ENCODE data around the gene OBI1. TPM values are rescaled to one million over a fixed set of nuclear protein-coding genes. Genes with fewer than 3 reads are reported as not detected.

OBI1 gene
- total and polyA plus RNA-seq, 2 donors (not counting 1 experiment from before 2014, with no cell fraction given) = 3.1 to 15.4 TPM

- no peak overlapping the region for H3K27ac Mint-ChIP-seq
Observed at GRCh38 chr13:78679329-78679728, 20.4 kb upstream of the OBI1 start.

GRCh38 chr13:78675112-78675511 lies 16.2 kb upstream of the OBI1 start:
- 83% methylated on average over 2 of the region's 3 CpGs for WGBS (ENCODE audit: insufficient coverage)
- TF ChIP-seq EZH2 (IDR thresholded peaks at IDR 0.05; ENCODE audit: borderline replicate concordance, insufficient read depth, low read depth, low read length, poor library complexity, severe bottlenecking) = no peak
- no peak for TF ChIP-seq CTCF (IDR thresholded peaks at IDR 0.05)
- H3K4me1 ChIP-seq (ENCODE audit: control insufficient read depth in 2 of 2, insufficient read depth in 2 of 2, low read length in 2 of 2) = no peaks in the 10 kb centered on the region
- Mint-ChIP-seq H3K4me3 (no peak overlapping the region), H3K4me1 (no peaks in the 10 kb centered on the region), H3K27ac (no peak overlapping the region), H3K9me3 (ENCODE audit: insufficient read depth) (no peaks in the 10 kb centered on the region), H3K27me3 (peaks cover 19% of the 10 kb centered on the region)
- ChIA-PET POLR2A (no interaction called here), CTCF (no interaction called here)
- ATAC-seq (ENCODE audit: low read depth) (no peak), DNase-seq (no peak)
- H3K27me3 ChIP-seq (replicated peaks in 1 of 4; ENCODE audit: control extremely low read depth in 1 of 4, control insufficient read depth in 3 of 4, insufficient read depth in 4 of 4, low read length in 3 of 4) = peaks cover 0 to 6% (median 2%) of the 10 kb centered on the region in 4 experiments
- no peak overlapping the region for H3K9ac ChIP-seq (ENCODE audit: low read length)
- H3K4me3 ChIP-seq (ENCODE audit: control extremely low read depth in 1 of 5, extremely low read depth in 1 of 5, insufficient read depth in 1 of 5, low read depth in 2 of 5, low read length in 4 of 5) = no peak overlapping the region
- H3K27ac ChIP-seq (ENCODE audit: low read length in 2 of 2) = no peak overlapping the region
- no peaks in the 10 kb centered on the region for H3K36me3 ChIP-seq (replicated peaks in 1 of 2; ENCODE audit: control extremely low read depth in 1 of 2, control insufficient read depth in 1 of 2, extremely low read depth in 1 of 2, insufficient read depth in 2 of 2, low read length in 1 of 2)
- H3K4me2 ChIP-seq (replicated peaks; ENCODE audit: low read depth, low read length, poor library complexity, severe bottlenecking) = no peak overlapping the region
- H2AFZ ChIP-seq (ENCODE audit: insufficient read depth, low read depth, low read length, poor library complexity, severe bottlenecking) = no peak overlapping the region
- no peaks in the 10 kb centered on the region for H4K20me1 ChIP-seq (ENCODE audit: control insufficient read depth, insufficient read depth, low read length, poor library complexity, severe bottlenecking)
- H3K9me3 ChIP-seq (ENCODE audit: control extremely low read depth in 1 of 3, control insufficient read depth in 2 of 3, insufficient read depth in 1 of 3, low read length in 2 of 3) = no peaks in the 10 kb centered on the region
- intact Hi-C loops (cut with micrococcal nuclease) = no loop called here
- H3K79me2 ChIP-seq (ENCODE audit: control insufficient read depth, insufficient read depth, low read length) = no peaks in the 10 kb centered on the region

More at GRCh38 chr13:78679329-78679728, 20.4 kb upstream of the OBI1 start:
- peaks cover 29% of the 10 kb centered on the region for H3K27me3 Mint-ChIP-seq
- H3K9ac ChIP-seq (ENCODE audit: low read length) = no peak overlapping the region
- peaks cover 0 to 7% (median 0%) of the 10 kb centered on the region in 3 donors for H3K9me3 ChIP-seq (ENCODE audit: control extremely low read depth in 1 of 3, control insufficient read depth in 2 of 3, insufficient read depth in 1 of 3, low read length in 2 of 3)
- H3K4me2 ChIP-seq (replicated peaks; ENCODE audit: low read depth, low read length, poor library complexity, severe bottlenecking) = no peak overlapping the region
- H3K9me3 Mint-ChIP-seq (ENCODE audit: insufficient read depth) = no peaks in the 10 kb centered on the region
- H3K27ac ChIP-seq (ENCODE audit: low read length in 2 of 2) = no peak overlapping the region
- DNase-seq (no peak), ATAC-seq (ENCODE audit: low read depth) (no peak)
- TF ChIP-seq CTCF (IDR thresholded peaks at IDR 0.05) = no peak
- no peak for TF ChIP-seq EZH2 (IDR thresholded peaks at IDR 0.05; ENCODE audit: borderline replicate concordance, insufficient read depth, low read depth, low read length, poor library complexity, severe bottlenecking)
- CTCF ChIA-PET = no interaction called here
- no CpG with 5 or more reads among the region's 1 CpG for WGBS (ENCODE audit: insufficient coverage)
- H3K79me2 ChIP-seq (ENCODE audit: control insufficient read depth, insufficient read depth, low read length) = no peaks in the 10 kb centered on the region
- H3K4me3 Mint-ChIP-seq = no peak overlapping the region
- POLR2A ChIA-PET = no interaction called here
- H3K36me3 ChIP-seq (replicated peaks in 1 of 2; ENCODE audit: control extremely low read depth in 1 of 2, control insufficient read depth in 1 of 2, extremely low read depth in 1 of 2, insufficient read depth in 2 of 2, low read length in 1 of 2) = no peaks in the 10 kb centered on the region
- H3K27me3 ChIP-seq (replicated peaks in 1 of 4; ENCODE audit: control extremely low read depth in 1 of 4, control insufficient read depth in 3 of 4, insufficient read depth in 4 of 4, low read length in 3 of 4) = peaks cover 0 to 8% (median under 1%) of the 10 kb centered on the region in 4 experiments
- H3K4me3 ChIP-seq (ENCODE audit: control extremely low read depth in 1 of 5, extremely low read depth in 1 of 5, insufficient read depth in 1 of 5, low read depth in 2 of 5, low read length in 4 of 5) = no peak overlapping the region
- H4K20me1 ChIP-seq (ENCODE audit: control insufficient read depth, insufficient read depth, low read length, poor library complexity, severe bottlenecking) = no peaks in the 10 kb centered on the region
- intact Hi-C loops (cut with micrococcal nuclease) = no loop called here
- H3K4me1 Mint-ChIP-seq = no peaks in the 10 kb centered on the region
- no peaks in the 10 kb centered on the region for H3K4me1 ChIP-seq (ENCODE audit: control insufficient read depth in 2 of 2, insufficient read depth in 2 of 2, low read length in 2 of 2)
- H2AFZ ChIP-seq (ENCODE audit: insufficient read depth, low read depth, low read length, poor library complexity, severe bottlenecking) = no peak overlapping the region

Data from B cell (primary cell).